ENCODE data around the gene MAPT. TPM values are rescaled to one million over a fixed set of nuclear protein-coding genes. Genes with fewer than 3 reads are reported as not detected.

MAPT gene
- total and polyA plus RNA-seq, 2 of the 13 experiments (the other 11 are each of a cell fraction or from before 2014, with no cell fraction given): 2.1 to 2.8 TPM

DNA sequence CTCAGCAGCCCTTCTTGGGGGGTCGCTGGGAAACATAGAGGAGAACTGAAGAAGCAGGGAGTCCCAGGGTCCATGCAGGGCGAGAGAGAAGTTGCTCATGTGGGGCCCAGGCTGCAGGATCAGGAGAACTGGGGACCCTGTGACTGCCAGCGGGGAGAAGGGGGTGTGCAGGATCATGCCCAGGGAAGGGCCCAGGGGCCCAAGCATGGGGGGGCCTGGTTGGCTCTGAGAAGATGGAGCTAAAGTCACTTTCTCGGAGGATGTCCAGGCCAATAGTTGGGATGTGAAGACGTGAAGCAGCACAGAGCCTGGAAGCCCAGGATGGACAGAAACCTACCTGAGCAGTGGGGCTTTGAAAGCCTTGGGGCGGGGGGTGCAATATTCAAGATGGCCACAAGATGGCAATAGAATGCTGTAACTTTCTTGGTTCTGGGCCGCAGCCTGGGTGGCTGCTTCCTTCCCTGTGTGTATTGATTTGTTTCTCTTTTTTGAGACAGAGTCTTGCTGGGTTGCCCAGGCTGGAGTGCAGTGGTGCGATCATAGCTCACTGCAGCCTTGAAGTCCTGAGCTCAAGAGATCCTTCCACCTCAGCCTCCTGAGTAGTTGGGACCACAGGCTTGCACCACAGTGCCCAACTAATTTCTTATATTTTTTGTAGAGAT is 108.1 kb downstream of the MAPT start (continued):
- TF ChIP-seq, protein P1, sequence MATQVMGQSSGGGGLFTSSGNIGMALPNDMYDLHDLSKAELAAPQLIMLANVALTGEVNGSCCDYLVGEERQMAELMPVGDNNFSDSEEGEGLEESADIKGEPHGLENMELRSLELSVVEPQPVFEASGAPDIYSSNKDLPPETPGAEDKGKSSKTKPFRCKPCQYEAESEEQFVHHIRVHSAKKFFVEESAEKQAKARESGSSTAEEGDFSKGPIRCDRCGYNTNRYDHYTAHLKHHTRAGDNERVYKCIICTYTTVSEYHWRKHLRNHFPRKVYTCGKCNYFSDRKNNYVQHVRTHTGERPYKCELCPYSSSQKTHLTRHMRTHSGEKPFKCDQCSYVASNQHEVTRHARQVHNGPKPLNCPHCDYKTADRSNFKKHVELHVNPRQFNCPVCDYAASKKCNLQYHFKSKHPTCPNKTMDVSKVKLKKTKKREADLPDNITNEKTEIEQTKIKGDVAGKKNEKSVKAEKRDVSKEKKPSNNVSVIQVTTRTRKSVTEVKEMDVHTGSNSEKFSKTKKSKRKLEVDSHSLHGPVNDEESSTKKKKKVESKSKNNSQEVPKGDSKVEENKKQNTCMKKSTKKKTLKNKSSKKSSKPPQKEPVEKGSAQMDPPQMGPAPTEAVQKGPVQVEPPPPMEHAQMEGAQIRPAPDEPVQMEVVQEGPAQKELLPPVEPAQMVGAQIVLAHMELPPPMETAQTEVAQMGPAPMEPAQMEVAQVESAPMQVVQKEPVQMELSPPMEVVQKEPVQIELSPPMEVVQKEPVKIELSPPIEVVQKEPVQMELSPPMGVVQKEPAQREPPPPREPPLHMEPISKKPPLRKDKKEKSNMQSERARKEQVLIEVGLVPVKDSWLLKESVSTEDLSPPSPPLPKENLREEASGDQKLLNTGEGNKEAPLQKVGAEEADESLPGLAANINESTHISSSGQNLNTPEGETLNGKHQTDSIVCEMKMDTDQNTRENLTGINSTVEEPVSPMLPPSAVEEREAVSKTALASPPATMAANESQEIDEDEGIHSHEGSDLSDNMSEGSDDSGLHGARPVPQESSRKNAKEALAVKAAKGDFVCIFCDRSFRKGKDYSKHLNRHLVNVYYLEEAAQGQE (IDR thresholded peaks at IDR 0.05; ENCODE audit: borderline replicate concordance in 1 of 2, low read depth in 1 of 2, low read length in 2 of 2): no peak
- no peak for TF ChIP-seq ZNF619 (CRISPR knock-in tag; IDR thresholded peaks at IDR 0.05)
- no peak for TF ChIP-seq TAF15 (IDR thresholded peaks at IDR 0.05; ENCODE audit: low read depth, low read length, poor library complexity, severe bottlenecking)
- TF ChIP-seq UBTF (CRISPR knock-in tag; IDR thresholded peaks at IDR 0.05): no peak; the same call in 1 of the 2 replicates
- no peak for TF ChIP-seq ZBTB21 (CRISPR knock-in tag; IDR thresholded peaks at IDR 0.05)
- TF ChIP-seq HNRNPK (IDR thresholded peaks at IDR 0.05; ENCODE audit: low read depth, low read length, poor library complexity, severe bottlenecking): no peak
- TF ChIP-seq NCOA1 (CRISPR knock-in tag; IDR thresholded peaks at IDR 0.05): no peak
- TF ChIP-seq BHLHE40 (IDR thresholded peaks at IDR 0.05; ENCODE audit: low read length): no peak
- TF ChIP-seq ZNF343 (CRISPR knock-in tag; IDR thresholded peaks at IDR 0.05): no peak
- TF ChIP-seq ZNF552 (CRISPR knock-in tag; IDR thresholded peaks at IDR 0.05; ENCODE audit: borderline replicate concordance): no peak
- TF ChIP-seq ZFP41 (CRISPR knock-in tag; IDR thresholded peaks at IDR 0.05; ENCODE audit: borderline replicate concordance): no peak
- no peak for TF ChIP-seq TMF1 (CRISPR knock-in tag; IDR thresholded peaks at IDR 0.05; ENCODE audit: low read depth)
- no peak for TF ChIP-seq CBX1 (IDR thresholded peaks at IDR 0.05; ENCODE audit: low read depth)
- TF ChIP-seq EZH2 (conservative IDR thresholded peaks at IDR 0.05; ENCODE audit: low read depth, low read length): no peak
- 0 out of 2 replicates have a peak, but pooled peaks have one; percentile 49 for TF ChIP-seq ZNF441 (CRISPR knock-in tag; IDR thresholded peaks at IDR 0.05; ENCODE audit: borderline replicate concordance)
- TF ChIP-seq ZFP37 (CRISPR knock-in tag; IDR thresholded peaks at IDR 0.05; ENCODE audit: borderline replicate concordance): no peak
- TF ChIP-seq MED13 (CRISPR knock-in tag; IDR thresholded peaks at IDR 0.05): no peak
- TF ChIP-seq, protein P2, sequence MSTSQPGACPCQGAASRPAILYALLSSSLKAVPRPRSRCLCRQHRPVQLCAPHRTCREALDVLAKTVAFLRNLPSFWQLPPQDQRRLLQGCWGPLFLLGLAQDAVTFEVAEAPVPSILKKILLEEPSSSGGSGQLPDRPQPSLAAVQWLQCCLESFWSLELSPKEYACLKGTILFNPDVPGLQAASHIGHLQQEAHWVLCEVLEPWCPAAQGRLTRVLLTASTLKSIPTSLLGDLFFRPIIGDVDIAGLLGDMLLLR (CRISPR knock-in tag; IDR thresholded peaks at IDR 0.05): peak; percentile 68; the same call in 1 of the 2 replicates
- TF ChIP-seq ZNF484 (CRISPR knock-in tag; IDR thresholded peaks at IDR 0.05; ENCODE audit: borderline replicate concordance, low read depth): no peak
- TF ChIP-seq ZNF121 (CRISPR knock-in tag; IDR thresholded peaks at IDR 0.05): peak; percentile 100
- TF ChIP-seq ZNF282 (IDR thresholded peaks at IDR 0.05; ENCODE audit: partially characterized antibody): no peak
- peak; percentile 87; the same call in 1 of the 2 replicates for TF ChIP-seq ZMAT3 (CRISPR knock-in tag; conservative IDR thresholded peaks at IDR 0.05)

Measured in HepG2 (cell line).